ENCODE data around the gene KRT9. TPM values are rescaled to one million over a fixed set of nuclear protein-coding genes. Genes with fewer than 3 reads are reported as not detected.
"Not testable (repeated sequence)": the region's sequence is repeated elsewhere in the genome, so short reads cannot be mapped to it uniquely, and the experiment has no call there.

Gene KRT9
- polyA plus RNA-seq, 3 donors: not detected

GRCh38 chr17:41580687-41581365, 9.0 kb upstream of the KRT9 start:
- DNase-seq (ENCODE audit: low read depth in 3 of 3, low spot score in 2 of 3): no peak

GRCh38 chr17:41580244-41580575, 8.4 kb upstream of the KRT9 start:
- no peak for DNase-seq (ENCODE audit: low read depth in 3 of 3, low spot score in 2 of 3)

GRCh38 chr17:41579484-41580243, 7.8 kb upstream of the KRT9 start:
- peak; percentile 68 to 86 (median 79) for DNase-seq (ENCODE audit: low read depth in 3 of 3, low spot score in 2 of 3)

GRCh38 chr17:41578971-41579370, 7.1 kb upstream of the KRT9 start:
- no peak for DNase-seq (ENCODE audit: low read depth in 3 of 3, low spot score in 2 of 3)

GRCh38 chr17:41578538-41578937, 6.7 kb upstream of the KRT9 start:
- no peak for DNase-seq (ENCODE audit: low read depth in 3 of 3, low spot score in 2 of 3)

GRCh38 chr17:41576740-41577139, 4.9 kb upstream of the KRT9 start:
- not testable (repeated sequence) for DNase-seq (ENCODE audit: low read depth in 3 of 3, low spot score in 2 of 3)

GRCh38 chr17:41575336-41575735, 3.5 kb upstream of the KRT9 start:
- no peak for DNase-seq (ENCODE audit: low read depth in 3 of 3, low spot score in 2 of 3)

GRCh38 chr17:41567317-41567716, 4.5 kb downstream of the KRT9 start:
- DNase-seq (ENCODE audit: low read depth in 3 of 3, low spot score in 2 of 3): no peak

- no peak for DNase-seq (ENCODE audit: low read depth in 3 of 3, low spot score in 2 of 3)
These were observed 6.5 kb downstream of the KRT9 start for GRCh38 chr17:41565338-41565737.

GRCh38 chr17:41563607-41564170, 8.2 kb downstream of the KRT9 start:
- DNase-seq (ENCODE audit: low read depth in 3 of 3, low spot score in 2 of 3): no peak

GRCh38 chr17:41561554-41561953, 10.3 kb downstream of the KRT9 start:
- DNase-seq (ENCODE audit: low read depth in 3 of 3, low spot score in 2 of 3): no peak

GRCh38 chr17:41559548-41559947, 12.3 kb downstream of the KRT9 start:
- DNase-seq (ENCODE audit: low read depth in 3 of 3, low spot score in 2 of 3): no peak

GRCh38 chr17:41556931-41557330, 14.9 kb downstream of the KRT9 start:
- no peak for DNase-seq (ENCODE audit: low read depth in 3 of 3, low spot score in 2 of 3)

GRCh38 chr17:41556306-41556705, 15.6 kb downstream of the KRT9 start:
- no peak for DNase-seq (ENCODE audit: low read depth in 3 of 3, low spot score in 2 of 3)

- DNase-seq (ENCODE audit: low read depth in 3 of 3, low spot score in 2 of 3): no peak
These were observed 16.6 kb downstream of the KRT9 start for GRCh38 chr17:41555105-41555887.

- no peak for DNase-seq (ENCODE audit: low read depth in 3 of 3, low spot score in 2 of 3)
These were observed 17.7 kb downstream of the KRT9 start for GRCh38 chr17:41553987-41554680.

GRCh38 chr17:41553176-41553575, 18.7 kb downstream of the KRT9 start:
- DNase-seq (ENCODE audit: low read depth in 3 of 3, low spot score in 2 of 3): no peak

GRCh38 chr17:41552455-41552854, 19.4 kb downstream of the KRT9 start:
- DNase-seq (ENCODE audit: low read depth in 3 of 3, low spot score in 2 of 3): no peak

- DNase-seq (ENCODE audit: low read depth in 3 of 3, low spot score in 2 of 3): no peak
These were observed 20.5 kb downstream of the KRT9 start for GRCh38 chr17:41551365-41551764.

- DNase-seq (ENCODE audit: low read depth in 3 of 3, low spot score in 2 of 3): no peak
These were observed 22.2 kb downstream of the KRT9 start for GRCh38 chr17:41549596-41550039.
